HG03378 (cell line): ENCODE measurements around the gene GNA12.
"Not testable (repeated sequence)": the region's sequence is repeated elsewhere in the genome, so short reads cannot be mapped to it uniquely, and the experiment has no call there.

Experiments used
- ATAC-seq: cut with Tn5 transposase; IDR thresholded peaks from one replicate; pipeline ENCODE4 v1.9.1; 2021; ENCODE audit warnings: mild to moderate bottlenecking, moderate library complexity; ENCODE audit not compliant: unreplicated experiment

The GNA12 gene

DNA sequence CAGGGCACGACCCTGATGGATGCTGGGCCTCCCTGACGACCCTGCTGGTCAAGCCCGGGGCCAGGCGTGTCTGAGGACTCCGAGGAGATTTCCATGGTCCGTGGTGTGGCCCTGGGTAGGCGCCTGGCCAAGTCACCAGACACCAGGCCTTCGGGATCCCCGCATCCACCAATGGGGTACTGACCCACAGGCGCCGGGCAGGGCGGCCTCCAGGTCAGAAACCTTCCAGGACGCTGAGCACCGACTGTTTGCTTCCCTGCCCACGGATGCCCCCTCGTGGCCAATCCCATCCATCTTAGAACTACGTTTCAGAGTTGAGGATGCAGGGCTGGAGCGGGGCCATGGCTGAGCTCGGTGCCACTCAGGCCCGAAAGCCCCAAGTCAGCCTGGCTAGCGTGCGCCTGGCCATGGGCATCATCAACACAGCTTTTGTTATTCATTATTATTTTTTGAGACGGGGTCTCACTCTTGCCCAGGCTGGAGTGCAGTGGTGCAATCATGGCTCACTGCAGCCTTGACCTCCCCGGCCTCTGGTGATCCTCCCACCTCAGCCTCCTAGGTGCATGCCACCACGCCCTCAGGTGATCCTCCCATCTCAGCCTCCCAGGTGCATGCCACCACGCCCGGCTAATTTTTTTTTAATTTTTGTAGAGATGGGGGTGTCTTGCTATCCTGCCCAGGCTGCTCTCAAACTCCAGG is 163.2 kb downstream of the GNA12 start:
- ATAC-seq, result no peak

- ATAC-seq, result no peak
Observed at GRCh38 chr7:2680256-2680655, 163.9 kb downstream of the GNA12 start.

DNA sequence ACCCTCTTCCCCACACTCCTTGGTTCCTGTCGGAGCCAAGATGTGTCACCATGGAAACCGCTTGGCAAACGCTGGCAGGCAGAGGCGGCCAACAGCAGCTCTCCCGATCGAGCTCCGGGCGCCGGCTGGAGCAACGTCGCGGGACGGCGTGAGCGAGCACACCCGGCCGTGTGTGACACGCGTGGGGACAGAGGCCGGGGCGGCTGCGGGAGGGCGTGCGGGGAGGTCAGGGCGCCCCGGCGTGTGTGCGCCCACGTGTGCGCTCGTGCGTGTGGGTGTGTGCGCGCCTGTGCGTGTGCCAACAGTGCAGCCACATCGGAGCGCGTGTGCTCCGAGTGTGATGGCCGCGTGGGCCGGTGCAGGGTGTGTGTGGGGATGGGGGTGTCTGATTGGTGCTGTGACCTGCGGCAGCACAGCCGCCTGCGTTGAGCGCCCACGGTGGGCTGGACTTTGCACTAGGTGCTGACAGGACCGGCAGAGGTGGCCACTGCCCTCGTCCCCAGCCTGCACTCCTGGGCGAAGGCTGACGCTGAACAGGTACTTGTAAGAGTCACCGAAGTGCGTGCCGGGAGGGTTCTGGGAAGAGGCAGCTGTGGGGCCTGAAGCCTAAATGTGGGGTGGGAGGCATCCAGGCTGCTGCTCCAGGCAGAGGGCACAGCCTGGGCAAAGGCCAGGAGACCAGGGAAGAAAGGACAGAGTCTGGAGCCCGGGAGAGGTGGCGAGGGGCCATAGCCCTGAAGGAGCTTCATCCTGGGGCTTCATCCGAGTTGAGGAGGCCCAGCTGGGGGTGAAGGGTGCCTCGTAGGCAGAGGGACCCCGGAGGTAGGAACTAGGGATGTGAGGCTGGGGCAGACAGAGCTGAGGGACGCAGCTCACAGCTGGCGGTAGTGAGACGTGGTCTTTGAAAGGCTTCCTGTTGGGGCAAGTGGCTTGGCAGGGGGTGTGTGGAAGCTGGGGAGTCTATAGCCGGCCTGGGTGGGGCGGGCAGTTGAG is 164.7 kb downstream of the GNA12 start:
- not testable (repeated sequence) for ATAC-seq

DNA sequence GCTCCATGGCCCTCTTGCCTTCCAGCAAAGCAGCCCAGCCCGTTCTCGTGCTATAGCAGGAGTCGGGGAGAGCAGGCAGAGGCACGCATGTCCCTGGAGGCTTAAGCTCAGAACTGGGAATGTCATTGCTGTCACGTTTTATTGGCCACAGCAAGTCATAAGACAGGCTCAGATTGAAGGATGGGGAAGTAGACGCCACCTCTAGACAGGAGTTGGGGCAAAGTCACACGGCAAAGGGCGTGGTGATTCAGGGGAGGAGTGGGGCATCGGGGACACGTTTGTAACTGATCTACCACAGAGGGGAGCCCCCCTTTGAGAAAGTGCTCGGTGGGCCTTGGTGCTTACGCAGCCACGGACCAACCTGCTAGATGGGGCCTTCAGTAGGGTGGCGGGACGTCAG is 165.7 kb downstream of the GNA12 start:
- not testable (repeated sequence) for ATAC-seq
